HEK293 (cell line): ENCODE measurements around the gene ATP6V1A.

Experiments
- KLF8 ChIP-seq: fragments of 450-650 bp; formaldehyde crosslinking; IDR thresholded peaks from 2 replicates; pipeline ENCODE4 v1.5.1; 2016; ENCODE audit warnings: missing biosample characterization, missing genetic modification characterization
- MYNN ChIP-seq: fragments of 450-650 bp; formaldehyde crosslinking; IDR thresholded peaks from 2 replicates; pipeline ENCODE4 v1.5.1; 2016; ENCODE audit warnings: missing biosample characterization, missing genetic modification characterization, borderline replicate concordance
- MZF1 ChIP-seq: fragments of 450-650 bp; formaldehyde crosslinking; IDR thresholded peaks from 2 replicates; pipeline ENCODE4 v1.5.1; 2017; ENCODE audit warnings: missing biosample characterization, missing genetic modification characterization, borderline replicate concordance
- RBAK ChIP-seq: fragments of 450-650 bp; formaldehyde crosslinking; IDR thresholded peaks from 2 replicates; pipeline ENCODE4 v1.5.1; 2016; ENCODE audit warnings: missing biosample characterization, missing genetic modification characterization
- SCRT1 ChIP-seq: fragments of 450-650 bp; formaldehyde crosslinking; IDR thresholded peaks from 2 replicates; pipeline ENCODE4 v1.5.1; 2016; ENCODE audit warnings: missing biosample characterization, missing genetic modification characterization, borderline replicate concordance
- SETDB1 ChIP-seq: IDR thresholded peaks from one replicate; pipeline ENCODE4 v1.6.1; 2017; ENCODE audit warnings: mild to moderate bottlenecking, low read length, moderate library complexity, mixed read lengths; ENCODE audit not compliant: insufficient read length
- TRIM28 ChIP-seq: IDR thresholded peaks from 2 replicates; pipeline ENCODE4 v1.6.1; 2011; ENCODE audit warnings: low read length, control low read depth, borderline replicate concordance
- YY1 ChIP-seq: fragments of 450-650 bp; formaldehyde crosslinking; IDR thresholded peaks from 2 replicates; pipeline ENCODE4 v1.5.1; 2018; ENCODE audit warnings: missing biosample characterization, missing genetic modification characterization
- YY2 ChIP-seq: fragments of 450-650 bp; formaldehyde crosslinking; IDR thresholded peaks from 2 replicates; pipeline ENCODE4 v1.5.1; 2016; ENCODE audit warnings: missing biosample characterization, missing genetic modification characterization
- ZBTB8A ChIP-seq: fragments of 450-650 bp; formaldehyde crosslinking; IDR thresholded peaks from 2 replicates; pipeline ENCODE4 v1.5.1; 2016; ENCODE audit warnings: missing biosample characterization, missing genetic modification characterization
- ZFHX2 ChIP-seq: fragments of 450-650 bp; formaldehyde crosslinking; conservative IDR thresholded peaks from 2 replicates; pipeline ENCODE4 v1.5.1; 2016; ENCODE audit warnings: missing biosample characterization, missing genetic modification characterization
- ZFP69B ChIP-seq: fragments of 450-650 bp; formaldehyde crosslinking; IDR thresholded peaks from 2 replicates; pipeline ENCODE4 v1.5.1; 2016; ENCODE audit warnings: missing biosample characterization, missing genetic modification characterization
- ZNF175 ChIP-seq: fragments of 450-650 bp; formaldehyde crosslinking; IDR thresholded peaks from 2 replicates; pipeline ENCODE4 v1.5.1; 2016; ENCODE audit warnings: missing biosample characterization, missing genetic modification characterization
- ZNF223 ChIP-seq: fragments of 450-650 bp; formaldehyde crosslinking; IDR thresholded peaks from 2 replicates; pipeline ENCODE4 v1.5.1; 2016; ENCODE audit warnings: missing biosample characterization, missing genetic modification characterization
- ZNF311 ChIP-seq: fragments of 450-650 bp; formaldehyde crosslinking; IDR thresholded peaks from 2 replicates; pipeline ENCODE4 v1.5.1; 2017; ENCODE audit warnings: missing biosample characterization, missing genetic modification characterization, borderline replicate concordance
- ZNF341 ChIP-seq: fragments of 450-650 bp; formaldehyde crosslinking; IDR thresholded peaks from 2 replicates; pipeline ENCODE4; 2016; ENCODE audit warnings: low read depth, missing biosample characterization, missing genetic modification characterization
- ZNF366 ChIP-seq: fragments of 450-650 bp; formaldehyde crosslinking; conservative IDR thresholded peaks from 2 replicates; pipeline ENCODE4 v1.5.1; 2016; ENCODE audit warnings: missing biosample characterization, missing genetic modification characterization
- ZNF37A ChIP-seq: fragments of 450-650 bp; IDR thresholded peaks from 2 replicates; pipeline ENCODE4 v1.5.1; 2018; ENCODE audit warnings: missing biosample characterization, missing genetic modification characterization
- ZNF394 ChIP-seq: fragments of 450-650 bp; formaldehyde crosslinking; IDR thresholded peaks from 2 replicates; pipeline ENCODE4 v1.5.1; 2016; ENCODE audit warnings: missing biosample characterization, missing genetic modification characterization, mild to moderate bottlenecking, moderate library complexity, borderline replicate concordance
- ZNF404 ChIP-seq: fragments of 450-650 bp; formaldehyde crosslinking; IDR thresholded peaks from 2 replicates; pipeline ENCODE4 v1.5.1; 2017; ENCODE audit warnings: missing biosample characterization, missing genetic modification characterization
- ZNF501 ChIP-seq: fragments of 450-650 bp; formaldehyde crosslinking; IDR thresholded peaks from 2 replicates; pipeline ENCODE4 v1.5.1; 2016; ENCODE audit warnings: missing biosample characterization, missing genetic modification characterization
- ZNF529 ChIP-seq: fragments of 450-650 bp; formaldehyde crosslinking; IDR thresholded peaks from 2 replicates; pipeline ENCODE4 v1.5.1; 2017; ENCODE audit warnings: missing genetic modification characterization, missing biosample characterization; ENCODE audit not compliant: insufficient replicate concordance
- ZNF549 ChIP-seq: fragments of 450-650 bp; IDR thresholded peaks from 2 replicates; pipeline ENCODE4 v1.5.1; 2018; ENCODE audit warnings: missing biosample characterization, missing genetic modification characterization, mild to moderate bottlenecking, inconsistent platforms, moderate library complexity
- ZNF585B ChIP-seq: fragments of 450-650 bp; formaldehyde crosslinking; IDR thresholded peaks from 2 replicates; pipeline ENCODE4 v1.5.1; 2016; ENCODE audit warnings: missing biosample characterization, missing genetic modification characterization
- ZNF600 ChIP-seq: fragments of 450-650 bp; formaldehyde crosslinking; IDR thresholded peaks from 2 replicates; pipeline ENCODE4 v1.5.1; 2016; ENCODE audit warnings: missing biosample characterization, missing genetic modification characterization
- ZNF623 ChIP-seq: fragments of 450-650 bp; formaldehyde crosslinking; IDR thresholded peaks from 2 replicates; pipeline ENCODE4 v1.5.1; 2016; ENCODE audit warnings: missing biosample characterization, missing genetic modification characterization
- ZNF654 ChIP-seq: fragments of 450-650 bp; formaldehyde crosslinking; IDR thresholded peaks from 2 replicates; pipeline ENCODE4 v1.5.1; 2016; ENCODE audit warnings: low read depth, missing biosample characterization, missing genetic modification characterization
- ZNF660 ChIP-seq: fragments of 450-650 bp; IDR thresholded peaks from 2 replicates; pipeline ENCODE4 v1.5.1; 2018; ENCODE audit warnings: missing biosample characterization, mild to moderate bottlenecking, missing genetic modification characterization
- ZNF837 ChIP-seq: fragments of 450-650 bp; formaldehyde crosslinking; IDR thresholded peaks from 2 replicates; pipeline ENCODE4 v1.5.1; 2016; ENCODE audit warnings: missing biosample characterization, missing genetic modification characterization
- ZXDB ChIP-seq: fragments of 450-650 bp; formaldehyde crosslinking; IDR thresholded peaks from 2 replicates; pipeline ENCODE4 v1.5.1; 2016; ENCODE audit warnings: missing biosample characterization, missing genetic modification characterization
- TF ChIP-seq, protein P1 (sequence below): fragments of 450-650 bp; formaldehyde crosslinking; IDR thresholded peaks from 2 replicates; pipeline ENCODE4 v1.5.1; 2016; ENCODE audit warnings: missing biosample characterization, missing genetic modification characterization
- TF ChIP-seq, protein P2 (sequence below): fragments of 450-650 bp; formaldehyde crosslinking; IDR thresholded peaks from 2 replicates; pipeline ENCODE4 v1.5.1; 2017; ENCODE audit warnings: missing biosample characterization, missing genetic modification characterization
- TF ChIP-seq, protein P3 (sequence below): fragments of 450-650 bp; formaldehyde crosslinking; IDR thresholded peaks from 2 replicates; pipeline ENCODE4 v1.5.1; 2016; ENCODE audit warnings: missing biosample characterization, missing genetic modification characterization
- TF ChIP-seq, protein P4 (sequence below): fragments of 450-650 bp; formaldehyde crosslinking; IDR thresholded peaks from 2 replicates; pipeline ENCODE4 v1.5.1; 2016; ENCODE audit warnings: missing biosample characterization, missing genetic modification characterization

The ATP6V1A gene

DNA sequence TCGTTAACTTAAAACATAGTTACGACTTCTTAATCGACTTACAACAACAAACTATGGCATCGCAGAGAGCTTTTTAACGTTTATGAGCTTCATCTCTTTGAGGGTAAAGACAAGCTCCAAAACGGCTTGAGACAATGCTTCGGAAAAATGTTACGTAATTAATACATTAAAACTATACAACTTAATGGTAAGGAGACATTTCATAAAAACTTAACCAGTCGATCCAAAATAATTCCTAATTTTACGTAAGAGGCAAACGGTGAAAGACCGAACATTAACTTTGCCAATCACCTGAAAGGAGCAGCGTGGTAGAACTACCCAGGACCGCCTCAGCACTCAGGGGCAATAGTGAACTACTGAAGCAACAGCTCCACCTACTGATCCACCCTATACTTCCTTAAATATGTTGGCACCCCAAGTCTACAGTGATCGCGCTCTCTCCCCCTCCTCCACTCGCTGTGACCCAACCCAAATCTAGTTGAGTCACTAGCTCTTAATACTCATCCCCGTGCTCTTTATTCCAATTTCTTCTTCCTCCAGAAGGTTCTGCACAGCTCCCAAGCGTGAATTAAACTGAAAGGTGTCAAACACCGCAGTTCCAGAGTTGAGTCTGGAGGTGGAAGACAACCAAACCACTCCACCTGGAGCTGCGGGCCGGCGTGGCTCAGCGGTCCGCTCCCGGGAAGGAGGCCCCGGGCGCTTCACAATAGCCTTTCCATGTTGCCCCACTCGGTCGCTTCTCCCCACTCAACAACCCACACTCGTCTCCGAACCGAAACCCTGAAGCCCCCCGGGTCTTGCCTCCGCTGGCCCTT, 1.7 kb upstream of the ATP6V1A start (continued):
- TF ChIP-seq, protein P1, sequence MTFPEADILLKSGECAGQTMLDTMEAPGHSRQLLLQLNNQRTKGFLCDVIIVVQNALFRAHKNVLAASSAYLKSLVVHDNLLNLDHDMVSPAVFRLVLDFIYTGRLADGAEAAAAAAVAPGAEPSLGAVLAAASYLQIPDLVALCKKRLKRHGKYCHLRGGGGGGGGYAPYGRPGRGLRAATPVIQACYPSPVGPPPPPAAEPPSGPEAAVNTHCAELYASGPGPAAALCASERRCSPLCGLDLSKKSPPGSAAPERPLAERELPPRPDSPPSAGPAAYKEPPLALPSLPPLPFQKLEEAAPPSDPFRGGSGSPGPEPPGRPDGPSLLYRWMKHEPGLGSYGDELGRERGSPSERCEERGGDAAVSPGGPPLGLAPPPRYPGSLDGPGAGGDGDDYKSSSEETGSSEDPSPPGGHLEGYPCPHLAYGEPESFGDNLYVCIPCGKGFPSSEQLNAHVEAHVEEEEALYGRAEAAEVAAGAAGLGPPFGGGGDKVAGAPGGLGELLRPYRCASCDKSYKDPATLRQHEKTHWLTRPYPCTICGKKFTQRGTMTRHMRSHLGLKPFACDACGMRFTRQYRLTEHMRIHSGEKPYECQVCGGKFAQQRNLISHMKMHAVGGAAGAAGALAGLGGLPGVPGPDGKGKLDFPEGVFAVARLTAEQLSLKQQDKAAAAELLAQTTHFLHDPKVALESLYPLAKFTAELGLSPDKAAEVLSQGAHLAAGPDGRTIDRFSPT (tag by site-specific recombination), result 0 out of 2 replicates have a peak, but pooled peaks have one; percentile 28
- TF ChIP-seq ZFHX2 (tag by site-specific recombination) (peak; percentile 5; the same call in 1 of the 2 replicates), ZNF223 (no peak), MYNN (tag by site-specific recombination) (no peak), ZNF37A (no peak), ZNF837 (tag by site-specific recombination) (no peak), SCRT1 (tag by site-specific recombination) (no peak), YY1 (tag by site-specific recombination) (no peak), ZNF549 (tag by site-specific recombination) (no peak), SETDB1 (no peak), ZNF585B (no peak), ZNF501 (tag by site-specific recombination) (0 out of 2 replicates have a peak, but pooled peaks have one; percentile 41), ZNF654 (tag by site-specific recombination) (peak; percentile 76), ZNF529 (tag by site-specific recombination) (no peak), KLF8 (tag by site-specific recombination) (no peak), MZF1 (tag by site-specific recombination) (no peak), ZNF623 (tag by site-specific recombination) (no peak), RBAK (no peak), ZNF366 (no peak), ZNF394 (no peak), ZXDB (tag by site-specific recombination) (0 out of 2 replicates have a peak, but pooled peaks have one; percentile 10), ZBTB8A (tag by site-specific recombination) (no peak), ZFP69B (no peak), ZNF311 (tag by site-specific recombination) (no peak), ZNF404 (tag by site-specific recombination) (no peak), ZNF175 (tag by site-specific recombination) (no peak), ZNF660 (tag by site-specific recombination) (0 out of 2 replicates have a peak, but pooled peaks have one; percentile 25), YY2 (tag by site-specific recombination) (no peak), ZNF341 (tag by site-specific recombination) (no peak), ZNF600 (tag by site-specific recombination) (no peak; the same call in 1 of the 2 replicates), TRIM28 (0 out of 2 replicates have a peak, but pooled peaks have one; percentile 16)
- TF ChIP-seq, protein P2, sequence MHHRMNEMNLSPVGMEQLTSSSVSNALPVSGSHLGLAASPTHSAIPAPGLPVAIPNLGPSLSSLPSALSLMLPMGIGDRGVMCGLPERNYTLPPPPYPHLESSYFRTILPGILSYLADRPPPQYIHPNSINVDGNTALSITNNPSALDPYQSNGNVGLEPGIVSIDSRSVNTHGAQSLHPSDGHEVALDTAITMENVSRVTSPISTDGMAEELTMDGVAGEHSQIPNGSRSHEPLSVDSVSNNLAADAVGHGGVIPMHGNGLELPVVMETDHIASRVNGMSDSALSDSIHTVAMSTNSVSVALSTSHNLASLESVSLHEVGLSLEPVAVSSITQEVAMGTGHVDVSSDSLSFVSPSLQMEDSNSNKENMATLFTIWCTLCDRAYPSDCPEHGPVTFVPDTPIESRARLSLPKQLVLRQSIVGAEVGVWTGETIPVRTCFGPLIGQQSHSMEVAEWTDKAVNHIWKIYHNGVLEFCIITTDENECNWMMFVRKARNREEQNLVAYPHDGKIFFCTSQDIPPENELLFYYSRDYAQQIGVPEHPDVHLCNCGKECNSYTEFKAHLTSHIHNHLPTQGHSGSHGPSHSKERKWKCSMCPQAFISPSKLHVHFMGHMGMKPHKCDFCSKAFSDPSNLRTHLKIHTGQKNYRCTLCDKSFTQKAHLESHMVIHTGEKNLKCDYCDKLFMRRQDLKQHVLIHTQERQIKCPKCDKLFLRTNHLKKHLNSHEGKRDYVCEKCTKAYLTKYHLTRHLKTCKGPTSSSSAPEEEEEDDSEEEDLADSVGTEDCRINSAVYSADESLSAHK, result no peak
- TF ChIP-seq, protein P3, sequence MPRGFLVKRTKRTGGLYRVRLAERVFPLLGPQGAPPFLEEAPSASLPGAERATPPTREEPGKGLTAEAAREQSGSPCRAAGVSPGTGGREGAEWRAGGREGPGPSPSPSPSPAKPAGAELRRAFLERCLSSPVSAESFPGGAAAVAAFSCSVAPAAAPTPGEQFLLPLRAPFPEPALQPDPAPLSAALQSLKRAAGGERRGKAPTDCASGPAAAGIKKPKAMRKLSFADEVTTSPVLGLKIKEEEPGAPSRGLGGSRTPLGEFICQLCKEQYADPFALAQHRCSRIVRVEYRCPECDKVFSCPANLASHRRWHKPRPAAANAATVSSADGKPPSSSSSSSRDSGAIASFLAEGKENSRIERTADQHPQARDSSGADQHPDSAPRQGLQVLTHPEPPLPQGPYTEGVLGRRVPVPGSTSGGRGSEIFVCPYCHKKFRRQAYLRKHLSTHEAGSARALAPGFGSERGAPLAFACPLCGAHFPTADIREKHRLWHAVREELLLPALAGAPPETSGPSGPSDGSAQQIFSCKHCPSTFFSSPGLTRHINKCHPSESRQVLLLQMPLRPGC (tag by site-specific recombination), result no peak
- TF ChIP-seq, protein P4, sequence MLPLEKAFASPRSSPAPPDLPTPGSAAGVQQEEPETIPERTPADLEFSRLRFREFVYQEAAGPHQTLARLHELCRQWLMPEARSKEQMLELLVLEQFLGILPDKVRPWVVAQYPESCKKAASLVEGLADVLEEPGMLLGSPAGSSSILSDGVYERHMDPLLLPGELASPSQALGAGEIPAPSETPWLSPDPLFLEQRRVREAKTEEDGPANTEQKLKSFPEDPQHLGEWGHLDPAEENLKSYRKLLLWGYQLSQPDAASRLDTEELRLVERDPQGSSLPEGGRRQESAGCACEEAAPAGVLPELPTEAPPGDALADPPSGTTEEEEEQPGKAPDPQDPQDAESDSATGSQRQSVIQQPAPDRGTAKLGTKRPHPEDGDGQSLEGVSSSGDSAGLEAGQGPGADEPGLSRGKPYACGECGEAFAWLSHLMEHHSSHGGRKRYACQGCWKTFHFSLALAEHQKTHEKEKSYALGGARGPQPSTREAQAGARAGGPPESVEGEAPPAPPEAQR, result no peak
